HepG2 (cell line): Measurements from ENCODE around the gene TBXAS1. TPM values are rescaled to one million over a fixed set of nuclear protein-coding genes. Genes with fewer than 3 reads are reported as not detected.

ENCODE experiments used
- AGO2 ChIP-seq: fragments of 200-400 bp; formaldehyde crosslinking; optimal IDR thresholded peaks from 2 replicates; pipeline ENCODE3; 2017; ENCODE audit warnings: mild to moderate bottlenecking, low read depth, low read length, moderate library complexity
- BHLHE40 ChIP-seq: IDR thresholded peaks from 2 replicates; pipeline ENCODE4 v1.6.1; 2011; ENCODE audit warnings: low read length, improper control_type of control experiment
- CC2D1A ChIP-seq: sonication (generic); formaldehyde crosslinking; IDR thresholded peaks from 2 replicates; pipeline ENCODE4 v1.8.1; 2023; ENCODE audit warnings: mild to moderate bottlenecking, missing genetic modification reagents
- FOSL1 ChIP-seq: sonication (generic); formaldehyde crosslinking; IDR thresholded peaks from 2 replicates; pipeline ENCODE4 v1.9.0; 2021; ENCODE audit warnings: missing genetic modification reagents, borderline replicate concordance
- FOXA3 ChIP-seq: IDR thresholded peaks from 2 replicates; pipeline ENCODE4 v1.6.1; 2016; ENCODE audit warnings: missing genetic modification reagents, missing compliant biosample characterization
- HHEX ChIP-seq: IDR thresholded peaks from 2 replicates; pipeline ENCODE4 v1.6.1; 2016; ENCODE audit warnings: control low read depth
- HINFP ChIP-seq: sonication (generic); formaldehyde crosslinking; IDR thresholded peaks from 2 replicates; pipeline ENCODE4 v1.4.0; 2020; ENCODE audit warnings: low read depth, mild to moderate bottlenecking, missing genetic modification reagents
- JARID2 ChIP-seq: sonication (generic); formaldehyde crosslinking; IDR thresholded peaks from 2 replicates; pipeline ENCODE4 v1.8.1; 2023; ENCODE audit warnings: missing genetic modification reagents, inconsistent platforms; ENCODE audit not compliant: insufficient replicate concordance
- KDM2A ChIP-seq: sonication (generic); formaldehyde crosslinking; IDR thresholded peaks from 2 replicates; pipeline ENCODE4 v1.4.0; 2020; ENCODE audit warnings: low read depth, missing genetic modification reagents, borderline replicate concordance
- MBD4 ChIP-seq: IDR thresholded peaks from 2 replicates; pipeline ENCODE4 v1.6.1; 2012; ENCODE audit warnings: low read length, inconsistent platforms, borderline replicate concordance
- NFKB2 ChIP-seq: sonication (generic); formaldehyde crosslinking; IDR thresholded peaks from 2 replicates; pipeline ENCODE4 v1.4.0; 2020; ENCODE audit warnings: missing genetic modification reagents, borderline replicate concordance
- NR0B2 ChIP-seq: sonication (generic); formaldehyde crosslinking; IDR thresholded peaks from 2 replicates; pipeline ENCODE4 v1.4.0; 2020; ENCODE audit warnings: mild to moderate bottlenecking, missing genetic modification reagents
- NRL ChIP-seq: sonication (generic); formaldehyde crosslinking; IDR thresholded peaks from 2 replicates; pipeline ENCODE4 v1.5.0; 2020; ENCODE audit warnings: missing genetic modification reagents, mild to moderate bottlenecking, moderate library complexity, borderline replicate concordance
- PRPF4 ChIP-seq: fragments of 200-400 bp; formaldehyde crosslinking; IDR thresholded peaks from 2 replicates; pipeline ENCODE4 v1.6.1; 2016; ENCODE audit warnings: low read length, low read depth; ENCODE audit not compliant: poor library complexity, severe bottlenecking
- SETDB1 ChIP-seq: sonication (generic); formaldehyde crosslinking; IDR thresholded peaks from 2 replicates; pipeline ENCODE4 v1.5.1; 2020; ENCODE audit warnings: missing genetic modification reagents, mild to moderate bottlenecking, borderline replicate concordance
- ZBED4 ChIP-seq: sonication (generic); formaldehyde crosslinking; IDR thresholded peaks from 2 replicates; pipeline ENCODE4 v1.4.0; 2020; ENCODE audit warnings: missing genetic modification reagents, borderline replicate concordance
- ZBTB33 ChIP-seq: sonication (generic); formaldehyde crosslinking; IDR thresholded peaks from 2 replicates; pipeline ENCODE4 v1.4.0; 2020; ENCODE audit warnings: missing genetic modification reagents
- ZFP36 ChIP-seq: fragments of 150-350 bp; IDR thresholded peaks from 2 replicates; pipeline ENCODE4 v1.6.1; 2018; ENCODE audit warnings: borderline replicate concordance, low read length, low read depth; ENCODE audit not compliant: partially characterized antibody
- ZNF513 ChIP-seq: sonication (generic); formaldehyde crosslinking; conservative IDR thresholded peaks from 2 replicates; pipeline ENCODE4 v1.5.0; 2020; ENCODE audit warnings: missing genetic modification reagents
- polyA plus RNA-seq, 8 experiments: library from polyadenylated mRNA; depleted of rRNA in 3 of 8; stranded (reverse) in 7 of 8; unstranded in 1 of 8; fragments of >200 nt; fragmentation: Illumina TruSeq in 4 of 8; extraction: Trizol in 4 of 8; gene quantifications; 2 replicates each; pipeline versions ENCODE4 v1.2.1 to v1.2.3, GENCODE V29; 2011 to 2016; ENCODE audit warnings: low read depth in 4 of 8, missing spikeins in 1 of 8, mixed read lengths in 1 of 8; ENCODE audit not compliant: insufficient read depth in 1 of 8
- total RNA-seq, 5 experiments: library from RNA; depleted of rRNA; stranded (reverse); fragments of >200 nt; fragmentation: Illumina TruSeq; extraction: Trizol; gene quantifications; 2 replicates each; pipeline ENCODE4 v1.2.3, GENCODE V29; 2016; ENCODE audit warnings: low read depth in 1 of 5

TBXAS1 gene
- total and polyA plus RNA-seq, 2 of the 13 experiments (the other 11 are each of a cell fraction or from before 2014, with no cell fraction given): 4.0 to 4.9 TPM

- TF ChIP-seq HHEX (CRISPR knock-in tag): no peak
- no peak for TF ChIP-seq ZNF513 (CRISPR knock-in tag)
- TF ChIP-seq NR0B2 (CRISPR knock-in tag): 0 out of 2 replicates have a peak, but pooled peaks have one; percentile 47
- no peak for TF ChIP-seq JARID2 (CRISPR knock-in tag)
- no peak for TF ChIP-seq MBD4
- TF ChIP-seq FOSL1: no peak
- TF ChIP-seq AGO2: no peak
- no peak for TF ChIP-seq BHLHE40
- TF ChIP-seq ZBED4 (CRISPR knock-in tag): no peak
- TF ChIP-seq CC2D1A (CRISPR knock-in tag): no peak
- TF ChIP-seq NRL (CRISPR knock-in tag): 0 out of 2 replicates have a peak, but pooled peaks have one; percentile 53
- peak; percentile 52; the same call in 1 of the 2 replicates for TF ChIP-seq KDM2A (CRISPR knock-in tag)
- TF ChIP-seq FOXA3 (CRISPR knock-in tag): no peak
- TF ChIP-seq NFKB2: peak; percentile 45
- peak; percentile 88 for TF ChIP-seq ZBTB33 (CRISPR knock-in tag)
- peak; percentile 93 for TF ChIP-seq HINFP (CRISPR knock-in tag)
- TF ChIP-seq ZFP36: no peak
- no peak for TF ChIP-seq PRPF4
- TF ChIP-seq SETDB1 (CRISPR knock-in tag): no peak
Measured at GRCh38 chr7:140062528-140063299, 233.7 kb downstream of the TBXAS1 start, which contains the start of gene PARP12 (continued).
